AG09319 (cell line): ENCODE data around the gene TTC17.

Experiments
- DNase-seq: peaks from one replicate; pipeline ENCODE4 v3.0.0-alpha.2; 2010; ENCODE audit warnings: low read depth; ENCODE audit errors: extremely low read depth
- CTCF ChIP-seq: IDR thresholded peaks from 2 replicates; pipeline ENCODE4 v1.5.1; 2011; ENCODE audit warnings: low read depth, mild to moderate bottlenecking, inconsistent platforms, low read length, moderate library complexity

Gene TTC17

GRCh38 chr11:43498561-43498960 lies 139.8 kb downstream of the TTC17 start:
- no peak for TF ChIP-seq CTCF
- no peak for DNase-seq

DNA sequence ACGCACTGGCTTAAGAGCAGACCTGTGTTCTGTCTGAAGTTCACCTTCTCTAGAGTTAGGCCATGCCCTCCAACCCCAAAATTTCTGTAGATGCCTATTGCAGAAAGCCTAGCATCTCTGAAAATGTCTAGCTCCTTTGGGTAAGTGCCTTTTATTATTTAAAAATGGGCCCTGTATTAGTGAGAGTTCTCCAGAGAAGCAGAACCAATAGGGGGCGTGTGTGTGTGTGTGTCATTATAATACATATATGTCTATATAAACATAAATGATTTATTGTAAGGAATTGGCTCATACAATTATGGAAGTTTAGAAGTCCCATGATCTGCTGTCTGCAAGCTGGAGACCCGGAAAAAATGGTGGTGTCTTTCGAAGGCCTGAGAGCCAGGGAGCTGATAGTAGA lies 144.7 kb downstream of the TTC17 start:
- no peak for TF ChIP-seq CTCF
- DNase-seq: no peak

DNA sequence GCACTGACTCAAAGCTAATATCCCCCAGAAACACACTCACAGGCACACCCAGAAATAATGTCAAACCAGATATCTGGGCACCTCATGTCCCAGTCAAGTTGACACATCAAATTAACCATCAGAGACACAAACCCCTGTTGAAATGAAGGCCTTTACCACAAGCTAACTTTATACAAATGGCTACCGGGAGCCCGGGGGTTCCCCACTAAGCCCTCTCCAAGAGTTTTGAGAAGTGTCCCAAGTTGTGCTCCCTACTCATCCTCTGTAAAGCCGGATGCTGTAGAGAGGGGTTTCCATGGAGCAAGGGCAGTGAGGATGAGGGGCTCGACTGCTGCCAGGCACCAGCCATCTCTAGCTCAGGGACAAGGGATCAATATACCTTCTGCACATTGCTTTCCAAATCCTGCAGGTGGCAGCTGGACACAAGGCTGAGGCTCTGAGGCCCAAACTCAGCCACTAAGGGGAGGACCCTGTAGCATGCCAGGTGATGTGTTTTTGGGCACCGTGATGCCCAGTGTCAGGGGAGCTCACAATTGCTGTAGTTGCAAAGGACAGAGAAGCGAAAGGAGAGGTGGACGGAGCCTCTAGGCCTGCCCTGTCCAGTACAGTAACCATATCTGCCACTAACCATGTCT lies 145.7 kb downstream of the TTC17 start:
- DNase-seq: no peak
- peak; percentile 16 for TF ChIP-seq CTCF

DNA sequence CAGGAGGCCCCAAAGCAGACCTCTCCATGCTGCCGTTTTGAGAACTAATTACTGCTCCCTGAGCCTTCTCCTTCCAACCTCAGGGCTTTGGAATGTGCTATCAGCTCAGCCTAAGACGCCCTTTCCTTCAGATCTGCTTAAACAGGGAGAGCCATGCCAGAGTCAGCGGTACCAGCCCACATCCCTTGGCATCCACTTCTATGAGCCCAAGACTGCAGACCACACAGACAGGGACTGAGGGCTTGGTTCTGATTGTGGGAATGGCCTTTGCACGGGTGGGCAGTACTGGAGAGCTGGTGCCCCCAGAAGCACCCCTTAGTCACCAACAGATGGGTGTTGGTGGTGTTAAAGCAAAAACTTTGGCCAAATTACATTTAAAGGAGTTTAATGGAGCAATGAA lies 146.5 kb downstream of the TTC17 start:
- DNase-seq: no peak
- no peak for TF ChIP-seq CTCF

DNA sequence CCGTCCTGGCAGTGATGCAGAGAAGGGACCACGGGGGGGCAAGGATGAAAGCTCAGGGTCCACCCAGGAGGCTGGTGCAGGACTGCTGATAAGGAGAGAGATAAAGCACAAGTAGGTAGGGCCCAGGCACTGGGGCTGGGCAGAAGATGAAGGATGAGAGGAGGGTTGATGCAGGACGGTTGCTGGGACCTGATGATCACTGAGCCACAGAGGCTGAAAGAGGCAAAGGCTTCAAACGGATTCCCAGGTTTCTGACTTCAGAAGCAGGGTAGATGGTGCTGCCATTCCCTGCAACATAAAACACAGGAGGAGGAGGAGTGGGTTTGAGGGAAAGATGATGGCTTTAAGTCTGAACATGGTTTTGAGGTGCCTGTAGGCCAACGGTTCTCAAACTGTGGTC lies 148.5 kb downstream of the TTC17 start:
- DNase-seq: no peak
- no peak for TF ChIP-seq CTCF

- no peak for DNase-seq
Measured at GRCh38 chr11:43508511-43508918, 149.8 kb downstream of the TTC17 start.

DNA sequence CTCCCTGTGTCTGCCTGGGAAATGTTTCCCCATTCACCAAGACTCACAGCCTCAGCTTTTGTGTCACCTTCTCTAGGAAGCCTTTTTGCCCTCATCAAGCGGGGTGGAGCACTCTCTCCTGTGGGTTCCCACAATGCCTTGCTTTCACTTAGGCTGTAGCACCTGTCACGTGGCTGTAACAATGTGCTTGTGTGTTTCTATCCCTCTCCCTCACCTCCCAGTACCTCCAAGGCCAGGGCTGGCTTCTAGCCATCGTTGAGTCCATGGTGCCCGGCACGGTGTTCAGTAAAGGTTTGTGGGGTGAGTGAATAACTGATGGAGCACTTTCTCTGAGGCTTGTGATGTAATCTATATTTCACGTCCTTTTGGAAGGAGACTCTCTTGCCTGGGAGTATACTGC lies 153.2 kb downstream of the TTC17 start:
- TF ChIP-seq CTCF: no peak
- DNase-seq: no peak

More at GRCh38 chr11:43508511-43508918, 149.8 kb downstream of the TTC17 start:
- TF ChIP-seq CTCF: no peak
